GM12878 (cell line): ENCODE measurements around the gene CYB5D1. TPM values are rescaled to one million over a fixed set of nuclear protein-coding genes. Genes with fewer than 3 reads are reported as not detected.

Experiments
- ATAC-seq: fragments of 200-7000 bp; cut with Tn5 transposase; 3 replicates; pipeline ENCODE4 v1.9.1; 2020; ENCODE audit warnings: mild to moderate bottlenecking, moderate library complexity
- BruUV-seq: library from RNA; stranded (reverse); fragments of 400-500 nt; replicated peaks from 2 replicates; lab custom pipeline; 2021; lab: Mats Ljungman, UMichigan
- CTCF ChIA-PET: fragments of 300-600 bp; sonication (Branson Sonifier 250); formaldehyde crosslinking; extraction: SDS; loops from one replicate; lab custom pipeline; 2021; ENCODE audit warnings: inconsistent platforms; lab: Yijun Ruan, JAX
- POLR2A ChIA-PET: fragments of 350-600 bp; formaldehyde crosslinking; extraction: SDS; loops from one replicate; lab custom pipeline; 2021; ENCODE audit warnings: inconsistent platforms; lab: Charles Lee
- RAD21 ChIA-PET: fragments of 300-600 bp; sonication (Branson Sonifier 250); formaldehyde crosslinking; loops from one replicate; lab custom pipeline; 2023; ENCODE audit warnings: antibody characterized with exemption; ENCODE audit not compliant: unreplicated experiment; lab: Charles Lee
- SMC1A ChIA-PET: fragments of 300-600 bp; sonication (Branson Sonifier 250); formaldehyde crosslinking; loops from one replicate; lab custom pipeline; 2023; ENCODE audit not compliant: unreplicated experiment, uncharacterized antibody; lab: Charles Lee
- DNase-seq: peaks from one replicate; pipeline ENCODE4 v3.0.0-alpha.2; 2011; ENCODE audit warnings: low read depth, low spot score
- FAIRE-seq: peaks from 3 replicates; lab custom pipeline; 2011; peaks lifted over from hg19 to GRCh38; lab: Jason Lieb, UNC
- H2AFZ ChIP-seq: 2 replicates; pipeline ENCODE4 v1.6.0; 2011; ENCODE audit warnings: low read depth, low read length, control low read depth; ENCODE audit not compliant: control insufficient read depth
- H3K27ac ChIP-seq: 2 replicates; pipeline ENCODE4 v1.5.1; 2011; ENCODE audit warnings: control low read depth; ENCODE audit not compliant: control insufficient read depth, insufficient read depth
- H3K27me3 ChIP-seq, 2 experiments: replicated peaks in 1 of 2; 2 replicates each; pipeline versions ENCODE4 v1.6.0 to v1.6.1; 2011; ENCODE audit warnings: low read length in 1 of 2; ENCODE audit not compliant: control insufficient read depth in 2 of 2, insufficient read depth in 2 of 2
- H3K36me3 ChIP-seq, 2 experiments: 2 replicates each; pipeline ENCODE4 v1.5.1; 2011; ENCODE audit warnings: low read length in 1 of 2; ENCODE audit not compliant: control insufficient read depth in 2 of 2, insufficient read depth in 2 of 2
- H3K4me1 ChIP-seq: 2 replicates; pipeline ENCODE4 v1.6.1; 2011; ENCODE audit warnings: mild to moderate bottlenecking, low read length, moderate library complexity, mixed read lengths; ENCODE audit not compliant: control insufficient read depth, insufficient read depth
- H3K4me2 ChIP-seq: 2 replicates; pipeline ENCODE4 v1.6.0; 2011; ENCODE audit warnings: control low read depth; ENCODE audit not compliant: control insufficient read depth, insufficient read depth
- H3K4me3 ChIP-seq: fragments of 200-600 bp; sonication (generic); 2 replicates; pipeline ENCODE4 v1.5.1; 2016
- H3K79me2 ChIP-seq: 2 replicates; pipeline ENCODE4 v1.6.0; 2011; ENCODE audit warnings: low read length; ENCODE audit not compliant: control insufficient read depth, insufficient read depth
- H3K9ac ChIP-seq: 2 replicates; pipeline ENCODE4 v1.8.0; 2011; ENCODE audit warnings: low read length, control low read depth, mixed read lengths; ENCODE audit not compliant: control insufficient read depth, insufficient read depth
- H3K9me3 ChIP-seq: replicated peaks from 3 replicates; pipeline ENCODE4 v1.5.1; 2011; ENCODE audit warnings: mild to moderate bottlenecking, low read length; ENCODE audit not compliant: control insufficient read depth, insufficient read depth
- H4K20me1 ChIP-seq: 2 replicates; pipeline ENCODE4 v1.6.0; 2011; ENCODE audit not compliant: control insufficient read depth, insufficient read depth
- BHLHE40 ChIP-seq, 2 experiments: fragments of 450-650 bp in 1 of 2; IDR thresholded peaks; 2 replicates each; pipeline ENCODE4 v1.6.1; 2011 to 2017; ENCODE audit warnings: low read depth in 2 of 2, borderline replicate concordance in 1 of 2, improper control_type of control experiment in 1 of 2, low read length in 1 of 2, mild to moderate bottlenecking in 1 of 2
- CTCF ChIP-seq, 3 experiments: IDR thresholded peaks in 2 of 3; conservative IDR thresholded peaks in 1 of 3; 2 replicates each; pipeline ENCODE4 v1.5.1; 2011; ENCODE audit warnings: low read depth in 3 of 3, low read length in 3 of 3, mild to moderate bottlenecking in 3 of 3, control low read depth in 2 of 3, moderate library complexity in 2 of 3, inconsistent platforms in 1 of 3, mixed read lengths in 1 of 3; ENCODE audit not compliant: control insufficient read depth in 2 of 3, insufficient read depth in 1 of 3; ENCODE audit errors: extremely low read depth in 1 of 3
- E2F4 ChIP-seq: IDR thresholded peaks from 2 replicates; pipeline ENCODE4 v1.6.1; 2012; ENCODE audit warnings: low read depth, low read length, improper control_type of control experiment
- NKRF ChIP-seq: fragments of 450-650 bp; conservative IDR thresholded peaks from 2 replicates; pipeline ENCODE4 v1.6.1; 2017; ENCODE audit warnings: mild to moderate bottlenecking, moderate library complexity
- PAX5 ChIP-seq: IDR thresholded peaks from 2 replicates; pipeline ENCODE4 v1.6.1; 2011; ENCODE audit warnings: low read depth, low read length, borderline replicate concordance
- POU2F2 ChIP-seq: IDR thresholded peaks from 3 replicates; pipeline ENCODE4 v1.6.1; 2011; ENCODE audit warnings: low read depth, mild to moderate bottlenecking, low read length, borderline replicate concordance
- RCOR1 ChIP-seq: conservative IDR thresholded peaks from 2 replicates; pipeline ENCODE4 v1.6.1; 2012; ENCODE audit warnings: low read depth, low read length, improper control_type of control experiment
- SMARCA5 ChIP-seq: fragments of 450-650 bp; IDR thresholded peaks from 2 replicates; pipeline ENCODE4 v1.6.1; 2017; ENCODE audit warnings: mild to moderate bottlenecking
- TARDBP ChIP-seq: IDR thresholded peaks from 2 replicates; pipeline ENCODE4 v1.6.1; 2016; ENCODE audit warnings: borderline replicate concordance
- WRNIP1 ChIP-seq: IDR thresholded peaks from 2 replicates; pipeline ENCODE4 v1.6.1; 2011; ENCODE audit warnings: low read depth, low read length, improper control_type of control experiment, borderline replicate concordance
- WGBS: methylation state at CpG from one replicate; pipeline ENCODE4 v1.1.6; 2016; ENCODE audit warnings: low lambda C conversion rate; ENCODE audit not compliant: insufficient replicate concordance, insufficient coverage; ENCODE audit errors: missing lambda C conversion rate; 5-methylcytosine and 5-hydroxymethylcytosine counted together
- in situ Hi-C: fragments of 300-500 bp; cut with MboI; formaldehyde crosslinking; loops from 9 replicates; pipeline ENCODE4 v1.14.3; 2018; ENCODE audit warnings: mixed read lengths
- intact Hi-C: fragments of 100-400 bp; cut with micrococcal nuclease; formaldehyde crosslinking; loops from one replicate; pipeline ENCODE4 v1.14.2; 2022; ENCODE audit not compliant: unreplicated experiment
- polyA plus RNA-seq, 11 experiments: library from polyadenylated mRNA; depleted of rRNA in 4 of 11; unstranded in 6 of 11; stranded (reverse) in 5 of 11; fragments of >200 nt; fragmentation: Nextera tagmentation in 4 of 11; fragmentation: Illumina TruSeq in 1 of 11; extraction: Ambion mirVana in 4 of 11; extraction: Trizol in 1 of 11; gene quantifications; 1 replicate in 1 of 11; 2 replicates in 10 of 11; pipeline versions ENCODE4 v1.2.1 to v1.2.3, GENCODE V29; 2011 to 2016; ENCODE audit warnings: inconsistent platforms in 2 of 11, missing spikeins in 2 of 11, low read depth in 1 of 11
- total RNA-seq, 4 experiments: library from RNA; depleted of rRNA in 3 of 4; stranded (reverse); fragments of >200 nt in 3 of 4; fragmentation: Illumina TruSeq in 1 of 4; extraction: Trizol in 1 of 4; gene quantifications; 2 replicates each; pipeline versions ENCODE4 v1.2.1 to v1.2.3, GENCODE V29; 2013 to 2021

CYB5D1 gene
- total and polyA plus RNA-seq, 10 of the 15 experiments (the other 5 are each of a cell fraction or from before 2014, with no cell fraction given), result 1.6 to 8.7 (median 6.4) TPM

- CTCF ChIA-PET, result interaction anchor here (3.0 kb wide), 1 partner anchor 20 kb away, joined by 47 read pairs; the partner anchor contains the start of gene KDM6B
- in situ Hi-C loops (no loop called here), intact Hi-C loops (no loop called here)
- RAD21 ChIA-PET, result no interaction called here
- Histone ChIP-seq H3K79me2 (peaks cover 11% of the 10 kb centered on the region), H3K27ac (no peak overlapping the region), H3K9me3 (no peaks in the 10 kb centered on the region), H3K4me2 (no peak overlapping the region), H2AFZ (no peak overlapping the region), H3K4me1 (peaks cover 26% of the 10 kb centered on the region), H3K27me3 (no peaks in the 10 kb centered on the region), H3K4me3 (no peak overlapping the region), H3K36me3 (peaks cover 12 to 17% of the 10 kb centered on the region in 2 experiments; a peak in 3 of 4 replicates), H4K20me1 (no peaks in the 10 kb centered on the region; the same call in 1 of the 2 replicates), H3K9ac (no peak overlapping the region)
- ATAC-seq, result no peak
- no TSS peak for BruUV-seq
- no peak for DNase-seq
- SMC1A ChIA-PET, result no interaction called here
- 97% methylated on average over 30 of the region's 51 CpGs for WGBS
- no peak for TF ChIP-seq WRNIP1
- TF ChIP-seq CTCF (IDR thresholded peaks at IDR 0.05 in 2 of 3, conservative IDR thresholded peaks at IDR 0.05 in 1 of 3; ENCODE audit: control insufficient read depth in 2 of 3, extremely low read depth in 1 of 3, insufficient read depth in 1 of 3, low read depth in 3 of 3, low read length in 3 of 3), result 0 out of 6 replicates have a peak, but pooled peaks of 1 of the 3 experiments have one; percentile 1
- no peak for FAIRE-seq
- POLR2A ChIA-PET, result interaction anchor here (0.6 kb wide), 1 partner anchor 538 kb away, joined by 6 read pairs; no protein-coding TSS in a partner anchor
Measured at GRCh38 chr17:7852919-7853690, 4.7 kb upstream of the CYB5D1 start.

GRCh38 chr17:7853691-7854038 is 4.1 kb upstream of the CYB5D1 start:
- ChIA-PET POLR2A (interaction anchor here (0.6 kb wide), 1 partner anchor 538 kb away, joined by 6 read pairs; no protein-coding TSS in a partner anchor), SMC1A (no interaction called here), CTCF (no interaction called here), RAD21 (no interaction called here)
- Histone ChIP-seq H3K36me3 (peaks cover 12 to 15% of the 10 kb centered on the region in 2 experiments; a peak in 3 of 4 replicates), H3K27me3 (no peaks in the 10 kb centered on the region), H3K9ac (no peak overlapping the region), H3K4me2 (no peak overlapping the region), H3K27ac (no peak overlapping the region), H3K79me2 (peaks cover 14% of the 10 kb centered on the region), H3K4me1 (peaks cover 26% of the 10 kb centered on the region), H3K9me3 (no peaks in the 10 kb centered on the region), H4K20me1 (no peaks in the 10 kb centered on the region; the same call in 1 of the 2 replicates), H3K4me3 (no peak overlapping the region), H2AFZ (no peak overlapping the region)
- intact Hi-C loops (no loop called here), in situ Hi-C loops (no loop called here)
- WGBS, result 84% methylated on average over 11 of the region's 21 CpGs
- no TSS peak for BruUV-seq
- DNase-seq, result no peak
- ATAC-seq, result no peak
- no peak for FAIRE-seq
- TF ChIP-seq E2F4, result no peak
- no peak for TF ChIP-seq NKRF
- no peak for TF ChIP-seq BHLHE40 (IDR thresholded peaks at IDR 0.05; ENCODE audit: borderline replicate concordance in 1 of 2, low read depth in 2 of 2, low read length in 1 of 2)
- no peak for TF ChIP-seq SMARCA5
- no peak for TF ChIP-seq PAX5
- TF ChIP-seq POU2F2, result no peak
- no peak for TF ChIP-seq RCOR1
- TF ChIP-seq TARDBP, result no peak
